GM23248 (cell line): ENCODE results near the gene CCDC158. TPM values are rescaled to one million over a fixed set of nuclear protein-coding genes. Genes with fewer than 3 reads are reported as not detected.

Source experiments
- DNase-seq: peaks from one replicate; pipeline ENCODE4 v3.0.0-alpha.2; 2015
- H2AFZ ChIP-seq: fragments of 200-600 bp; sonication (generic); 2 replicates; pipeline ENCODE4 v1.6.1; 2016; ENCODE audit warnings: antibody characterized with exemption
- H3F3A ChIP-seq: fragments of 200-600 bp; sonication (generic); 2 replicates; pipeline ENCODE4 v1.6.1; 2016; ENCODE audit warnings: mild to moderate bottlenecking, antibody characterized with exemption, mixed run types; ENCODE audit not compliant: insufficient read depth
- H3K27ac ChIP-seq: fragments of 200-600 bp; sonication (generic); 2 replicates; pipeline ENCODE4 v1.5.1; 2016; ENCODE audit warnings: mild to moderate bottlenecking
- H3K27me3 ChIP-seq: fragments of 200-600 bp; sonication (generic); replicated peaks from 2 replicates; pipeline ENCODE4 v1.6.1; 2016; ENCODE audit warnings: mild to moderate bottlenecking; ENCODE audit not compliant: insufficient read depth
- H3K36me3 ChIP-seq: fragments of 200-600 bp; sonication (generic); 2 replicates; pipeline ENCODE4 v1.6.1; 2016; ENCODE audit warnings: low read depth, mild to moderate bottlenecking
- H3K4me1 ChIP-seq: fragments of 200-600 bp; sonication (generic); 2 replicates; pipeline ENCODE4 v1.6.1; 2016; ENCODE audit warnings: mild to moderate bottlenecking; ENCODE audit not compliant: insufficient read depth
- H3K4me2 ChIP-seq: fragments of 200-600 bp; sonication (generic); one replicate; pipeline ENCODE4 v1.6.1; 2016; ENCODE audit warnings: mild to moderate bottlenecking; ENCODE audit not compliant: unreplicated experiment
- H3K4me3 ChIP-seq: fragments of 200-600 bp; sonication (generic); 2 replicates; pipeline ENCODE4 v1.5.1; 2016; ENCODE audit warnings: mild to moderate bottlenecking
- H3K79me2 ChIP-seq: fragments of 200-600 bp; sonication (generic); 2 replicates; pipeline ENCODE4 v1.6.1; 2016; ENCODE audit warnings: mild to moderate bottlenecking; ENCODE audit not compliant: insufficient read depth
- H3K9ac ChIP-seq: fragments of 200-600 bp; sonication (generic); 2 replicates; pipeline ENCODE4 v1.6.1; 2016; ENCODE audit warnings: mild to moderate bottlenecking
- H3K9me2 ChIP-seq: fragments of 200-600 bp; sonication (generic); 2 replicates; pipeline ENCODE4 v1.6.1; 2016; ENCODE audit warnings: mixed run types, mild to moderate bottlenecking, moderate library complexity; ENCODE audit not compliant: insufficient read depth
- H3K9me3 ChIP-seq: fragments of 200-600 bp; sonication (generic); one replicate; pipeline ENCODE4 v1.6.1; 2017; ENCODE audit warnings: low read depth
- H4K20me1 ChIP-seq: fragments of 200-600 bp; sonication (generic); 2 replicates; pipeline ENCODE4 v1.6.0; 2016; ENCODE audit not compliant: insufficient read depth
- EZH2 ChIP-seq: fragments of 200-600 bp; sonication (generic); IDR thresholded peaks from 2 replicates; pipeline ENCODE4 v1.6.1; 2018; ENCODE audit warnings: antibody characterized with exemption, mild to moderate bottlenecking; ENCODE audit not compliant: insufficient read depth, poor library complexity, severe bottlenecking
- EZH2phosphoT487 ChIP-seq: fragments of 200-600 bp; sonication (generic); IDR thresholded peaks from 2 replicates; pipeline ENCODE4 v1.6.1; 2018; ENCODE audit warnings: antibody characterized with exemption, moderate library complexity, mild to moderate bottlenecking, low read depth; ENCODE audit not compliant: insufficient read depth
- WGBS, 2 experiments: methylation state at CpG; one replicate each; pipeline ENCODE4 v1.1.6; 2015 to 2017; ENCODE audit warnings: low lambda C conversion rate in 2 of 2, low coverage in 1 of 2; ENCODE audit errors: missing lambda C conversion rate in 2 of 2; 5-methylcytosine and 5-hydroxymethylcytosine counted together
- in situ Hi-C: fragments of 300-500 bp; cut with MboI; formaldehyde crosslinking; loops from 2 replicates; pipeline ENCODE4 v1.15.0; 2020
- polyA plus RNA-seq: library from polyadenylated mRNA; unstranded; fragments of >200 nt; fragmentation: Nextera tagmentation; extraction: Ambion mirVana; gene quantifications from 2 replicates; pipeline ENCODE4 v1.2.1, GENCODE V29; 2016
- total RNA-seq: library from RNA; depleted of rRNA; stranded (reverse); fragments of >200 nt; shearing (Covaris generic); gene quantifications from 2 replicates; pipeline ENCODE4 v1.2.3, GENCODE V29; 2014

CCDC158 gene
- total and polyA plus RNA-seq, 2 experiments from 2014 or later: 0.14 TPM; not detected in 1

DNA sequence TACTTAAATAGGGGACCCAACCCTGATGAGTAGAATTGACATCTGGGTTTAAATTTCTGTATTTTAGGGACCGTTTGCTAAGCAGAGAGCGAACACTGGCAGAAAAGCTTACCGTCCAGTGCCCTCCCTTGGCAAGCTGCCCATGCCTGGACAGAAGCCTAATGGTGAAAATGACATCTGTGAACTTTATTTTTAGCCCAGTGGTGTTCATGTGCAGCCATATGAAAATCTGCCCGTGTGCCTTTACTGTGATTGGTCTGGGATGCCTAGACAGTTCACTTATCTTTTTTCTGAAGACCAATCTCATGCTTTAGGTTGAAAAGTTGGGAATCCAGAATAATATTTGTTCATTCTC is 113.3 kb downstream of the CCDC158 start:
- no peaks in the 10 kb centered on the region for H3K9me3 ChIP-seq
- WGBS, 2 experiments: 15 to 20% methylated on average over 4 of the region's 4 CpGs
- in situ Hi-C loops: no loop called here
- peak overlapping the region; percentile 87 for H3K9ac ChIP-seq
- H2AFZ ChIP-seq: peak overlapping the region; percentile 92
- H3K27me3 ChIP-seq: no peaks in the 10 kb centered on the region
- H4K20me1 ChIP-seq: no peaks in the 10 kb centered on the region
- DNase-seq: peak; percentile 26
- H3K4me2 ChIP-seq: peak overlapping the region; percentile 92
- TF ChIP-seq EZH2 (no peak), EZH2phosphoT487 (no peak)
- no peak overlapping the region for H3K27ac ChIP-seq
- H3K79me2 ChIP-seq: peaks cover 31% of the 10 kb centered on the region
- H3F3A ChIP-seq: 0 out of 2 replicates have a peak, but pooled peaks cover 9% of the 10 kb centered on the region
- no peaks in the 10 kb centered on the region for H3K9me2 ChIP-seq
- H3K4me1 ChIP-seq: peaks cover 4% of the 10 kb centered on the region; the same call in 1 of the 2 replicates
- H3K36me3 ChIP-seq: no peaks in the 10 kb centered on the region
- peak overlapping the region; percentile 90 for H3K4me3 ChIP-seq

DNA sequence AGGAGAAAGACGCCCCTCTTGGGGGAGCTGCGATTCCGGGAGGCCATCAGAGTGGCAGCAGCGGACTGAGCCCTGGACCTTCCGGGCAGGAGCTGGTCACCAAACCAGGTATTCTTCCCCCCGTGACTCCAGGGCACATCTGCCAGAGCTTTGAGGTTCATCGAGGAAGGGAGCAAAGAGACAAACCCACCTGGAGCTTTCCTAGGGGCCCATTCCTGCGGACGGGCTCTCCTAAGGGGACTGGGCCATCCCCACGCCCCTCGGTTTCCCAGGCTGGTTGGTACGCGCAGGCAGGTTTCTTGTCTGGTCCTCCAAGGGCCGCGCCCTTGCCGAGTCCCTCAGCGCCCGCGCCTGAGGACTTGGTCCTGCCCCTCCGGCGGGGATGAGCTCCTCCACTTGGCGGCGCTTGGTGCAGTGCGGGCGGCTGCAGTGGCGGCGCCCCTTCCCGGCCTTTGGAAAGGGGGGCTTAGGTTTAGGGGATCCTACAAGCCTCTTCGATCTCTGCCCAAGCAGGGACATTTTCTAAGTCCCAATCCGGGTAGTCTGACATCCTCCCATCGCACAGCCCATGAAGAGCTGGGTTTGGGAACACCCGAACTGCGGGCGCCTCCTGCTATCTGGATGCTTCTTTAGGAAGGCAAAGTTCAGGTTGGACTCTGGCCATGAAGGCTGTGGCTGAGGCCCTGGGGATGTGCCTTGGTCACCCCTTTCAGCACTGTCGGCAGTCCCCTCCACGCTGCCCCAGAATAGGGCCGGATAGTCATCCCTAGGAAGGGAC is 113.9 kb downstream of the CCDC158 start:
- H3K79me2 ChIP-seq: peaks cover 31% of the 10 kb centered on the region
- H3K4me3 ChIP-seq: peak overlapping the region; percentile 90
- H2AFZ ChIP-seq: peak overlapping the region; percentile 92
- no peaks in the 10 kb centered on the region for H3K27me3 ChIP-seq
- no peaks in the 10 kb centered on the region for H4K20me1 ChIP-seq
- no peaks in the 10 kb centered on the region for H3K9me2 ChIP-seq
- peak; percentile 90 for DNase-seq
- TF ChIP-seq EZH2phosphoT487 (no peak), EZH2 (no peak)
- H3K9me3 ChIP-seq: no peaks in the 10 kb centered on the region
- H3K4me2 ChIP-seq: peak overlapping the region; percentile 92
- 2 to 3% methylated on average over 36 to 37 of the region's 37 CpGs for WGBS, 2 experiments
- peak overlapping the region; percentile 76 for H3K27ac ChIP-seq
- peak overlapping the region; percentile 87 for H3K9ac ChIP-seq
- in situ Hi-C loops: no loop called here
- peaks cover 4% of the 10 kb centered on the region; the same call in 1 of the 2 replicates for H3K4me1 ChIP-seq
- peaks cover 12% of the 10 kb centered on the region for H3F3A ChIP-seq
- no peaks in the 10 kb centered on the region for H3K36me3 ChIP-seq

DNA sequence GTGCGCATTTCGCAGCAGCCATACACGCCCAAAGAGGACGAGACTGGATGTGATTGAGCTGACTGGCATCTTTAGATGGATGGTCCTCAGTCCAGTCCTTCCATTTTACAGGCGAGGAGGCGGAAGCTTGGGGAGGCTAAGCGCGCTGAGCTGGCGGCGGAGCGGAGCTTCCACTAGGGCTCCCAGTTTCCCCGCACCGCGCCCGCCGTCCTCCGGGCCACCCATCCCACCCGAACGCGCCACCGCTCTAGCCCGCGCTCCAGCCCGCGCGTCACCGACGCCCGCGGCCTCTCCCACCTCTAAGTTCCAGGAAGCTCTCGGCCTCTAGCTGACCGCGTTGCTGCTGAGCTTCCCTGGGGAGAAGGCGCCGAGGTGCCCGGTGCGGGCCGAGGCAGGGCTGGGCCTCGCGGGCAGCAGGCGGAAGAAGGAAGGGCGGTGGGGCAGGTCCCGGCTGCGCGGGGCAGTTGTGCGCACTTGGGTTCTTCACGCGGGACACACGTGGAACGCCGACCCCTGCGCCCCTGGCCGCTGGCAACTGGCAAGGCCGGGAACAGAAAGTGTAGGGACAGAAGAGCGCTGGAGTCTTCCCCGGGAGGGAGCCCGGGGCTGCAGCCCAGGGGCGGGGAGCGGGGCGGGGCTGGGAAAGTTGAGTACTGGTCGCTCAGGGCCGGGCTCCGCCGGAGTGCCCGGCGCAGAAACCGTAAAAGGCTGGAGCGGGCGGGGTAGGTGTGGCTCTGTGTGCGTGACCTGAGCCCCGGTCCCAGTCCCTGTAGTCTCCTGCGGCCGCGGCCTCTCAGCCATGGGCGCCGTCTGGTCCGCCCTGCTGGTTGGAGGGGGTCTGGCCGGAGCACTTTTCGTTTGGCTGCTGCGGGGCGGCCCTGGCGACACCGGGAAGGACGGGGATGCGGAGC is 114.7 kb downstream of the CCDC158 start, which contains the start of gene STBD1:
Gene STBD1 (plus strand): TSS at position 763 of the 911 bp plus-strand sequence. CDS start 37 bp downstream, at position 800.
- Histone ChIP-seq H3K27me3 (no peaks in the 10 kb centered on the region), H3K36me3 (no peaks in the 10 kb centered on the region), H3K4me3 (peak within 1 kb of the TSS; percentile 90), H3K9me3 (no peaks in the 10 kb centered on the region), H4K20me1 (no peaks in the 10 kb centered on the region), H3K4me1 (peaks cover 12% of the 10 kb centered on the region), H2AFZ (peak within 1 kb of the TSS; percentile 92), H3K27ac (peak within 1 kb of the TSS; percentile 76), H3K79me2 (peaks cover 31% of the 10 kb centered on the region), H3F3A (peaks cover 16% of the 10 kb centered on the region), H3K9me2 (no peaks in the 10 kb centered on the region), H3K4me2 (peak within 1 kb of the TSS; percentile 92), H3K9ac (peak within 1 kb of the TSS; percentile 87)
- TF ChIP-seq EZH2 (no peak), EZH2phosphoT487 (no peak)
- DNase-seq: peak; percentile 83
- WGBS, 2 experiments: 0 to 2% methylated on average over 58 to 80 of the region's 85 CpGs
- in situ Hi-C loops: no loop called here

DNA sequence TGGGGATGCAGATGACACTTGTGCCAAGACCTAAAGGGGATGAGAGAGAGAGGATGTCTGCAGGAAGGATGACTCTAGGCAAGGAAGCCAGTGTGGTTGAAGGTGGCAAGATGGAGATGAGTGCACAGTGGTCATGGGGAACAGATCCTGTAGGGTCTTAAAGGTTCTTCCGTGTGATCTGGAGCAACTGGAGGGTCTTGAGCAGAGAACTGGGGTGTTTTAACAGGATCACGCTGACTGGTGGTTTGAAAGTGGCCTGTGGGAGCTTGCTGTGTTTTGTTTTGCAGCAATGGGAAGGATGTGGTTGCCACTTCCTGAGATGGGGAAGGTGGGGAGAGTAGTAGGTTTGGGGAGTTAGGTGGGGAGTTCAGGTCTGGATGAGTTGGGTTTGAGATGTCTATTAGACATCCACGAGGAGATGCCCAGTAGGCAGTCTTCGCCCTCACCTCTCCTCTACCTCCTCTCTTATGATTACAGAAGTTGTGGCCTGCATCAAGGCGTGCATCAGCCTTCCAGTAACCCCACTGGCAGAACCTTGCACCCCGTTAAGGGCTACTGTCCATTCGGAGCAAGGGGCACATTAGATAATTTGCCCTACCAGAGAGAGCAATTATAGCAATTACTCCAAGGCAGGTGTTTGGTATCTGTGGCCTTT is 115.8 kb downstream of the CCDC158 start:
- Histone ChIP-seq H3K4me1 (peaks cover 17% of the 10 kb centered on the region), H3K79me2 (peaks cover 31% of the 10 kb centered on the region), H3K36me3 (no peaks in the 10 kb centered on the region), H3K9me2 (no peaks in the 10 kb centered on the region), H3K9ac (peak overlapping the region; percentile 87), H4K20me1 (no peaks in the 10 kb centered on the region), H3K4me2 (peak overlapping the region; percentile 92), H2AFZ (peak overlapping the region; percentile 92), H3K9me3 (no peaks in the 10 kb centered on the region), H3K4me3 (peak overlapping the region; percentile 90), H3F3A (peaks cover 21% of the 10 kb centered on the region), H3K27ac (no peak overlapping the region), H3K27me3 (no peaks in the 10 kb centered on the region)
- TF ChIP-seq EZH2phosphoT487 (no peak), EZH2 (no peak)
- WGBS, 2 experiments: 98% methylated on average over 7 of the region's 7 CpGs
- in situ Hi-C loops: no loop called here
- DNase-seq: no peak
